PC-3 (cell line): ENCODE data around the gene FN3KRP.

Experiments
- CTCF ChIP-seq: fragments of 300-600 bp; sonication (generic); conservative IDR thresholded peaks from 2 replicates; pipeline ENCODE4 v1.5.1; 2017; ENCODE audit warnings: antibody characterized with exemption, low read depth, mild to moderate bottlenecking, low read length
- EZH2 ChIP-seq: fragments of 300-600 bp; sonication (generic); IDR thresholded peaks from one replicate; pipeline ENCODE4 v1.6.1; 2017; ENCODE audit warnings: antibody characterized with exemption, mild to moderate bottlenecking, low read length; ENCODE audit not compliant: unreplicated experiment
- EZH2phosphoT487 ChIP-seq: fragments of 300-600 bp; sonication (generic); IDR thresholded peaks from 2 replicates; pipeline ENCODE4 v1.6.1; 2018; ENCODE audit warnings: mild to moderate bottlenecking, antibody characterized with exemption, low read length, borderline replicate concordance

DNA sequence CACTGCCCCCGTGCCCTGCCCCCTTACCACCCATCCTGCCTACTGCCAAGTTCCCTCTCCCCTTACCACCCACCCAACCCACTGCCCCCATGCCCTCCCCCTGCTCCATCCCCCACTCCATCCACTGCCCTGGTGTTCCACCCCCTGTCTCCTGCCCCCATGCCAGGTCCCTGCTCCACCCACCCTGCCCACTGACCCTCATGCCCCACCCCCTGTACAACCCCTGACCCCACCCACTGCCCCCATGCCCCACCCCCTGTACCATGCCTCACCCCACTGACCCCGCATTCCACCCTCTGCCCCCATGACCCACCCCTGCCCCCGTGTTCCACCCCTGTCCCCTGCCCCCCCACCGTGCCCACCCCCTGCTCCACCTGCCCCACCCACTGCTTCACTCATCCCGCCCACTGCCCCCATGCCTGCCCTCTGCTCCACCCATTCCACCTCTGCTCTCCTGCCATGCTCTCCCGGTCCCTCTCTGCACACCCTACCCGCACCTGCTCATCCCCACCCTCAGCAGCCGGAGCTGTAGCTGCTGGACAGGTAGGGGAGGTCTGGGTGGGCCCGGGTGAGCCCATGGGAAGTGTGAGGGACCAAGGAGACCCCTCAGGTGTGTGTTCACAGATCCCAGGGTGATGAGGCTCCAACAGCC lies 7.4 kb upstream of the FN3KRP start:
- TF ChIP-seq CTCF (no peak), EZH2 (no peak), EZH2phosphoT487 (no peak)
